ENCODE measurements around the gene CEBPA.

Gene CEBPA

GRCh38 chr19:33286899-33287298 lies 15.4 kb downstream of the CEBPA start:
- DNase-seq, result no peak

GRCh38 chr19:33285441-33285927 lies 16.9 kb downstream of the CEBPA start:
- no peak for DNase-seq

GRCh38 chr19:33284756-33285155 lies 17.6 kb downstream of the CEBPA start:
- DNase-seq, result no peak

GRCh38 chr19:33284146-33284643 lies 18.1 kb downstream of the CEBPA start:
- no peak for DNase-seq

GRCh38 chr19:33283589-33283988 lies 18.7 kb downstream of the CEBPA start:
- no peak for DNase-seq

GRCh38 chr19:33282036-33282671 lies 20.2 kb downstream of the CEBPA start:
- DNase-seq, result no peak

GRCh38 chr19:33281296-33281926 lies 20.9 kb downstream of the CEBPA start:
- no peak for DNase-seq

GRCh38 chr19:33280351-33280921 lies 21.9 kb downstream of the CEBPA start:
- no peak for DNase-seq

GRCh38 chr19:33279430-33280350 lies 22.6 kb downstream of the CEBPA start:
- no peak for DNase-seq

GRCh38 chr19:33278403-33279269 lies 23.7 kb downstream of the CEBPA start:
- DNase-seq, result no peak

GRCh38 chr19:33278023-33278402 lies 24.3 kb downstream of the CEBPA start:
- DNase-seq, result no peak

GRCh38 chr19:33277434-33277833 lies 24.9 kb downstream of the CEBPA start:
- no peak for DNase-seq

GRCh38 chr19:33275933-33276619 lies 26.3 kb downstream of the CEBPA start:
- no peak for DNase-seq

- DNase-seq, result no peak
These were observed 26.8 kb downstream of the CEBPA start for GRCh38 chr19:33275559-33275932.

GRCh38 chr19:33274663-33275558 lies 27.4 kb downstream of the CEBPA start:
- DNase-seq, result no peak

GRCh38 chr19:33273881-33274662 lies 28.3 kb downstream of the CEBPA start:
- DNase-seq, result no peak

GRCh38 chr19:33273065-33273736 lies 29.1 kb downstream of the CEBPA start:
- DNase-seq, result no peak

- DNase-seq, result no peak
These were observed 30.9 kb downstream of the CEBPA start for GRCh38 chr19:33271246-33272021.
